Skin epidermis (tissue), 12 donors: Measurements from ENCODE around the gene STK40.

Experiments
- H3K27ac ChIP-seq, 21 experiments: fragments of 200-600 bp; sonication (generic) in 11 of 21; one replicate each; pipeline ENCODE4 v1.5.0; 2020; ENCODE audit warnings: mild to moderate bottlenecking in 3 of 21, inconsistent platforms in 2 of 21, moderate library complexity in 2 of 21
- H3K4me3 ChIP-seq, 7 experiments: fragments of 200-600 bp; sonication (generic) in 2 of 7; one replicate each; pipeline ENCODE4 v1.5.0; 2020; ENCODE audit warnings: inconsistent platforms in 2 of 7, mild to moderate bottlenecking in 2 of 7, moderate library complexity in 1 of 7

STK40 gene

GRCh38 chr1:36380782-36381181, 4.9 kb downstream of the STK40 start:
- H3K4me3 ChIP-seq: no peak overlapping the region
- H3K27ac ChIP-seq: peak overlapping the region in 5 of 21 experiments; percentile 20 to 46 (median 27)

- peak overlapping the region in 6 of 21 experiments; percentile 19 to 46 (median 24) for H3K27ac ChIP-seq
Observed at GRCh38 chr1:36380143-36380619, 5.5 kb downstream of the STK40 start.

GRCh38 chr1:36377791-36378492, 7.8 kb downstream of the STK40 start:
- H3K27ac ChIP-seq: peak overlapping the region in 17 of 21 experiments; percentile 16 to 69 (median 51)
- H3K4me3 ChIP-seq: no peak overlapping the region

More at GRCh38 chr1:36380143-36380619, 5.5 kb downstream of the STK40 start:
- H3K4me3 ChIP-seq: no peak overlapping the region

GRCh38 chr1:36372617-36373016, 13.1 kb downstream of the STK40 start:
- H3K4me3 ChIP-seq: no peak overlapping the region
- peak overlapping the region in 20 of 21 experiments; percentile 79 to 99 (median 92) for H3K27ac ChIP-seq

- peak overlapping the region in 10 of 21 experiments; percentile 3 to 65 (median 28) for H3K27ac ChIP-seq
- H3K4me3 ChIP-seq: no peak overlapping the region
Observed at GRCh38 chr1:36369061-36369861, 16.5 kb downstream of the STK40 start.

GRCh38 chr1:36367798-36368197, 17.9 kb downstream of the STK40 start:
- no peak overlapping the region for H3K4me3 ChIP-seq
- H3K27ac ChIP-seq: peak overlapping the region in 9 of 21 experiments; percentile 15 to 82 (median 38)

- Histone ChIP-seq H3K27ac (peak overlapping the region in 15 of 21 experiments; percentile 15 to 82 (median 46)), H3K4me3 (no peak overlapping the region)
Observed at GRCh38 chr1:36367066-36367465, 18.7 kb downstream of the STK40 start.

GRCh38 chr1:36366091-36366661, 19.5 kb downstream of the STK40 start:
- Histone ChIP-seq H3K4me3 (no peak overlapping the region), H3K27ac (peak overlapping the region in 19 of 21 experiments; percentile 5 to 82 (median 48))

- Histone ChIP-seq H3K4me3 (no peak overlapping the region), H3K27ac (peak overlapping the region in 14 of 21 experiments; percentile 2 to 82 (median 42))
Observed at GRCh38 chr1:36365381-36365780, 20.3 kb downstream of the STK40 start.

GRCh38 chr1:36359911-36360550, 25.7 kb downstream of the STK40 start:
- H3K27ac ChIP-seq: peak overlapping the region in 8 of 21 experiments; percentile 14 to 61 (median 41)
- H3K4me3 ChIP-seq: no peak overlapping the region

GRCh38 chr1:36359383-36359782, 26.3 kb downstream of the STK40 start:
- peak overlapping the region in 8 of 21 experiments; percentile 4 to 50 (median 24) for H3K27ac ChIP-seq
- H3K4me3 ChIP-seq: no peak overlapping the region

- Histone ChIP-seq H3K27ac (peak overlapping the region in 2 of 21 experiments; percentile 19 to 33), H3K4me3 (no peak overlapping the region)
Observed at GRCh38 chr1:36358514-36359084, 27.1 kb downstream of the STK40 start.

GRCh38 chr1:36355811-36356210, 29.9 kb downstream of the STK40 start:
- H3K4me3 ChIP-seq: no peak overlapping the region
- H3K27ac ChIP-seq: peak overlapping the region in 1 of 21 experiments; percentile 6

GRCh38 chr1:36354486-36354885, 31.2 kb downstream of the STK40 start:
- no peak overlapping the region for H3K4me3 ChIP-seq
- H3K27ac ChIP-seq: no peak overlapping the region

GRCh38 chr1:36352910-36353878, 32.5 kb downstream of the STK40 start:
- Histone ChIP-seq H3K27ac (peak overlapping the region in 11 of 21 experiments; percentile 4 to 90 (median 44)), H3K4me3 (no peak overlapping the region)

GRCh38 chr1:36352125-36352909, 33.4 kb downstream of the STK40 start:
- H3K4me3 ChIP-seq: no peak overlapping the region
- peak overlapping the region in 19 of 21 experiments; percentile 6 to 90 (median 78) for H3K27ac ChIP-seq
